Measurements from ENCODE around the gene CRYGD.
"Not testable (repeated sequence)": the region's sequence is repeated elsewhere in the genome, so short reads cannot be mapped to it uniquely, and the experiment has no call there.

Gene CRYGD

GRCh38 chr2:208129744-208130711 lies 5.7 kb upstream of the CRYGD start, which contains the start of gene CRYGC:
CRYGC (minus strand) TSS chr2:208129828; CDS start chr2:208129792, 36 bp downstream.
- ATAC-seq (no peak), DNase-seq (no peak)

GRCh38 chr2:208128136-208128535 lies 3.8 kb upstream of the CRYGD start:
- no peak for ATAC-seq
- DNase-seq = no peak

GRCh38 chr2:208127090-208127489 lies 2.8 kb upstream of the CRYGD start:
- DNase-seq = no peak
- ATAC-seq = no peak

- no peak for ATAC-seq
- DNase-seq = no peak
Measured at GRCh38 chr2:208125251-208125650, 927 bp upstream of the CRYGD start.

GRCh38 chr2:208122248-208122647 lies 2.1 kb downstream of the CRYGD start:
- DNase-seq = no peak
- no peak for ATAC-seq

- DNase-seq = no peak
Measured at GRCh38 chr2:208118918-208119317, 5.4 kb downstream of the CRYGD start.

GRCh38 chr2:208117390-208117789 lies 6.9 kb downstream of the CRYGD start:
- not testable (repeated sequence) for ATAC-seq

More at GRCh38 chr2:208118918-208119317, 5.4 kb downstream of the CRYGD start:
- no peak for ATAC-seq

GRCh38 chr2:208112969-208113368 lies 11.4 kb downstream of the CRYGD start:
- no peak for ATAC-seq
- DNase-seq = no peak

More at GRCh38 chr2:208117390-208117789, 6.9 kb downstream of the CRYGD start:
- DNase-seq = not testable (repeated sequence)

GRCh38 chr2:208112273-208112745 lies 12.0 kb downstream of the CRYGD start:
- not testable (repeated sequence) for ATAC-seq, DNase-seq

- no peak for ATAC-seq
- DNase-seq = no peak
Measured at GRCh38 chr2:208103616-208104015, 20.7 kb downstream of the CRYGD start.

GRCh38 chr2:208101716-208102631 lies 22.4 kb downstream of the CRYGD start:
- ATAC-seq (no peak), DNase-seq (no peak)

GRCh38 chr2:208099682-208100470 lies 24.4 kb downstream of the CRYGD start:
- ATAC-seq = no peak
- DNase-seq = no peak

GRCh38 chr2:208098701-208099100 lies 25.6 kb downstream of the CRYGD start:
- not testable (repeated sequence) for ATAC-seq, DNase-seq

GRCh38 chr2:208098267-208098666 lies 26.1 kb downstream of the CRYGD start:
- ATAC-seq (no peak), DNase-seq (no peak)

- no peak for ATAC-seq
- DNase-seq = no peak
Measured at GRCh38 chr2:208097801-208098200, 26.5 kb downstream of the CRYGD start.

GRCh38 chr2:208097313-208097712 lies 27.0 kb downstream of the CRYGD start:
- ATAC-seq = no peak
- DNase-seq = no peak

GRCh38 chr2:208096080-208096479 lies 28.2 kb downstream of the CRYGD start:
- DNase-seq = no peak
- no peak for ATAC-seq

GRCh38 chr2:208093128-208093527 lies 31.2 kb downstream of the CRYGD start:
- no peak for DNase-seq
- ATAC-seq = no peak

GRCh38 chr2:208092093-208092832 lies 32.1 kb downstream of the CRYGD start:
- no peak for ATAC-seq
- DNase-seq = no peak

- no peak for ATAC-seq
Measured at GRCh38 chr2:208090420-208090819, 33.9 kb downstream of the CRYGD start.

GRCh38 chr2:208086029-208086428 lies 38.3 kb downstream of the CRYGD start:
- no peak for DNase-seq
- ATAC-seq = no peak

More at GRCh38 chr2:208090420-208090819, 33.9 kb downstream of the CRYGD start:
- DNase-seq = no peak

Measured in stimulated activated naive CD8-positive, alpha-beta T cell treated with anti-CD3 and anti-CD28 coated beads, Interleukin-15, Interleukin-2, amounts not matched to agents 100 U/mL and 50 U/mL, for 24 hours (primary cell).